NCI-H1092 (cell line): ENCODE measurements around the gene FSTL4.

Experiments used
- DNase-seq: peaks from one replicate; lab custom pipeline; 2025; lab: John Stamatoyannopoulos, UW

Gene FSTL4

GRCh38 chr5:133610489-133611356, 1.6 kb downstream of the FSTL4 start:
- peak; percentile 9 for DNase-seq

GRCh38 chr5:133607451-133607850, 4.9 kb downstream of the FSTL4 start:
- peak; percentile 40 for DNase-seq

GRCh38 chr5:133606835-133607234, 5.5 kb downstream of the FSTL4 start:
- no peak for DNase-seq

GRCh38 chr5:133605323-133605722, 7.0 kb downstream of the FSTL4 start:
- DNase-seq = no peak

- no peak for DNase-seq
These were observed 8.6 kb downstream of the FSTL4 start for GRCh38 chr5:133603711-133604110.

- DNase-seq = no peak
These were observed 9.4 kb downstream of the FSTL4 start for GRCh38 chr5:133602835-133603380.

GRCh38 chr5:133599600-133599999, 12.7 kb downstream of the FSTL4 start:
- DNase-seq = no peak

- DNase-seq = no peak
These were observed 13.3 kb downstream of the FSTL4 start for GRCh38 chr5:133599044-133599443.

GRCh38 chr5:133596049-133596448, 16.3 kb downstream of the FSTL4 start:
- no peak for DNase-seq

GRCh38 chr5:133595465-133595864, 16.9 kb downstream of the FSTL4 start:
- no peak for DNase-seq

- no peak for DNase-seq
These were observed 23.1 kb downstream of the FSTL4 start for GRCh38 chr5:133589286-133589685.

- DNase-seq = no peak
These were observed 29.4 kb downstream of the FSTL4 start for GRCh38 chr5:133582971-133583370.

- DNase-seq = no peak
These were observed 30.4 kb downstream of the FSTL4 start for GRCh38 chr5:133581918-133582317.

GRCh38 chr5:133581348-133581747, 31.0 kb downstream of the FSTL4 start:
- no peak for DNase-seq

GRCh38 chr5:133580618-133581017, 31.7 kb downstream of the FSTL4 start:
- DNase-seq = no peak

GRCh38 chr5:133579766-133580165, 32.6 kb downstream of the FSTL4 start:
- no peak for DNase-seq

GRCh38 chr5:133569347-133569746, 43.0 kb downstream of the FSTL4 start:
- DNase-seq = no peak

GRCh38 chr5:133565993-133566392, 46.3 kb downstream of the FSTL4 start:
- no peak for DNase-seq

GRCh38 chr5:133564921-133565565, 47.3 kb downstream of the FSTL4 start:
- DNase-seq = no peak

GRCh38 chr5:133562554-133562953, 49.8 kb downstream of the FSTL4 start:
- DNase-seq = no peak

GRCh38 chr5:133559960-133560359, 52.4 kb downstream of the FSTL4 start:
- DNase-seq = no peak

- no peak for DNase-seq
These were observed 55.8 kb downstream of the FSTL4 start for GRCh38 chr5:133556551-133556950.

- no peak for DNase-seq
These were observed 58.1 kb downstream of the FSTL4 start for GRCh38 chr5:133554279-133554678.
